WTC11 (cell line): ENCODE measurements around the gene RUNX2. TPM values are rescaled to one million over a fixed set of nuclear protein-coding genes. Genes with fewer than 3 reads are reported as not detected.

ENCODE experiments used
- ATAC-seq: fragments of 200-7000 bp; cut with Tn5 transposase; 2 replicates; pipeline ENCODE4 v1.10.0; 2021; ENCODE audit warnings: mild to moderate bottlenecking, moderate library complexity
- CTCF ChIA-PET: fragments of 300-600 bp; sonication (Branson Sonifier 250); formaldehyde crosslinking; loops from one replicate; lab custom pipeline; 2021; ENCODE audit warnings: antibody characterized with exemption; lab: Charles Lee
- POLR2A ChIA-PET: fragments of 350-600 bp; sonication (Branson Sonifier 250); formaldehyde crosslinking; loops from one replicate; lab custom pipeline; 2021; ENCODE audit warnings: antibody characterized with exemption; lab: Charles Lee
- DNase-seq: peaks from one replicate; pipeline ENCODE4 v3.0.0; 2021; ENCODE audit warnings: low spot score
- H3K27ac Mint-ChIP-seq: 2 replicates; pipeline ENCODE4 v1.8.0; 2021; ENCODE audit warnings: mixed read lengths
- H3K27me3 Mint-ChIP-seq: 2 replicates; pipeline ENCODE4 v1.8.0; 2021; ENCODE audit warnings: low read depth, mild to moderate bottlenecking, moderate library complexity, mixed read lengths
- H3K36me3 Mint-ChIP-seq: 2 replicates; pipeline ENCODE4 v1.8.0; 2021; ENCODE audit warnings: mixed read lengths
- H3K4me1 Mint-ChIP-seq: 2 replicates; pipeline ENCODE4 v1.8.0; 2022; ENCODE audit warnings: mixed read lengths
- H3K4me3 Mint-ChIP-seq: 2 replicates; pipeline ENCODE4 v1.8.0; 2021; ENCODE audit warnings: mild to moderate bottlenecking, moderate library complexity, mixed read lengths
- H3K9me3 Mint-ChIP-seq: 2 replicates; pipeline ENCODE4 v1.8.0; 2021; ENCODE audit warnings: mixed read lengths
- CREB1 ChIP-seq: sonication (generic); formaldehyde crosslinking; IDR thresholded peaks from 2 replicates; pipeline ENCODE4 v1.8.0; 2023; ENCODE audit warnings: mild to moderate bottlenecking, missing genetic modification reagents
- CREM ChIP-seq: sonication (generic); formaldehyde crosslinking; IDR thresholded peaks from 2 replicates; pipeline ENCODE4 v1.8.1; 2022; ENCODE audit warnings: mild to moderate bottlenecking, missing genetic modification reagents, moderate library complexity
- FOXP1 ChIP-seq: sonication (generic); formaldehyde crosslinking; IDR thresholded peaks from 2 replicates; pipeline ENCODE4 v1.8.0; 2022; ENCODE audit warnings: missing genetic modification reagents, mild to moderate bottlenecking, moderate library complexity, borderline replicate concordance
- KAT7 ChIP-seq: sonication (generic); formaldehyde crosslinking; IDR thresholded peaks from 2 replicates; pipeline ENCODE4 v1.8.1; 2023; ENCODE audit warnings: missing genetic modification reagents, mild to moderate bottlenecking, borderline replicate concordance
- PRRX2 ChIP-seq: fragments of 250-450 bp; sonication (Bioruptor Pico); IDR thresholded peaks from 2 replicates; pipeline ENCODE4 v1.8.0; 2021; ENCODE audit warnings: mild to moderate bottlenecking
- SMAD3 ChIP-seq: sonication (generic); formaldehyde crosslinking; IDR thresholded peaks from 2 replicates; pipeline ENCODE4 v1.8.0; 2022; ENCODE audit warnings: missing genetic modification reagents, mild to moderate bottlenecking, borderline replicate concordance
- SOX15 ChIP-seq: fragments of 250-450 bp; sonication (Bioruptor Pico); IDR thresholded peaks from 2 replicates; pipeline ENCODE4 v1.9.0; 2021; ENCODE audit warnings: mild to moderate bottlenecking
- TEAD1 ChIP-seq: sonication (generic); formaldehyde crosslinking; IDR thresholded peaks from 2 replicates; pipeline ENCODE4 v1.8.0; 2022; ENCODE audit warnings: mild to moderate bottlenecking, missing genetic modification reagents
- ZNF121 ChIP-seq: sonication (generic); formaldehyde crosslinking; IDR thresholded peaks from 2 replicates; pipeline ENCODE4 v1.8.0; 2023; ENCODE audit warnings: missing genetic modification reagents
- ZNF416 ChIP-seq: fragments of 250-450 bp; sonication (Bioruptor Pico); IDR thresholded peaks from 2 replicates; pipeline ENCODE4 v1.9.0; 2021; ENCODE audit warnings: mild to moderate bottlenecking, inconsistent platforms
- ZNF423 ChIP-seq: fragments of 250-450 bp; sonication (Bioruptor Pico); IDR thresholded peaks from 2 replicates; pipeline ENCODE4 v2.1.2; 2022; ENCODE audit warnings: mild to moderate bottlenecking, moderate library complexity
- total RNA-seq: library from RNA; stranded (reverse); gene quantifications from 3 replicates; pipeline ENCODE4 v1.2.3, GENCODE V29; 2021
- TF ChIP-seq, protein P1 (sequence below): fragments of 200-600 bp; IDR thresholded peaks from 2 replicates; pipeline ENCODE4 v1.8.0; 2022; ENCODE audit warnings: antibody characterized with exemption
- TF ChIP-seq, protein P2 (sequence below): sonication (generic); formaldehyde crosslinking; IDR thresholded peaks from 2 replicates; pipeline ENCODE4 v1.8.0; 2022; ENCODE audit warnings: mild to moderate bottlenecking, missing genetic modification reagents
- TF ChIP-seq, protein P3 (sequence below): sonication (generic); formaldehyde crosslinking; IDR thresholded peaks from 2 replicates; pipeline ENCODE4 v1.8.1; 2022; ENCODE audit warnings: low read depth, mild to moderate bottlenecking, moderate library complexity, missing genetic modification reagents, borderline replicate concordance
- TF ChIP-seq, protein P4 (sequence below): sonication (generic); formaldehyde crosslinking; IDR thresholded peaks from 2 replicates; pipeline ENCODE4 v1.8.0; 2022; ENCODE audit warnings: mild to moderate bottlenecking, missing genetic modification reagents
- TF ChIP-seq, protein P5 (sequence below): sonication (generic); formaldehyde crosslinking; IDR thresholded peaks from 2 replicates; pipeline ENCODE4 v1.8.1; 2023; ENCODE audit warnings: mild to moderate bottlenecking, missing genetic modification reagents, borderline replicate concordance
- TF ChIP-seq, protein P6 (sequence below): sonication (generic); formaldehyde crosslinking; IDR thresholded peaks from 2 replicates; pipeline ENCODE4 v1.8.1; 2022; ENCODE audit warnings: mild to moderate bottlenecking, missing genetic modification reagents, moderate library complexity, borderline replicate concordance
- TF ChIP-seq, protein P7 (sequence below): sonication (generic); formaldehyde crosslinking; IDR thresholded peaks from 2 replicates; pipeline ENCODE4 v1.8.0; 2022; ENCODE audit warnings: missing genetic modification reagents

RUNX2 gene
- total RNA-seq, 1 experiment from 2014 or later = 0.28 TPM

DNA sequence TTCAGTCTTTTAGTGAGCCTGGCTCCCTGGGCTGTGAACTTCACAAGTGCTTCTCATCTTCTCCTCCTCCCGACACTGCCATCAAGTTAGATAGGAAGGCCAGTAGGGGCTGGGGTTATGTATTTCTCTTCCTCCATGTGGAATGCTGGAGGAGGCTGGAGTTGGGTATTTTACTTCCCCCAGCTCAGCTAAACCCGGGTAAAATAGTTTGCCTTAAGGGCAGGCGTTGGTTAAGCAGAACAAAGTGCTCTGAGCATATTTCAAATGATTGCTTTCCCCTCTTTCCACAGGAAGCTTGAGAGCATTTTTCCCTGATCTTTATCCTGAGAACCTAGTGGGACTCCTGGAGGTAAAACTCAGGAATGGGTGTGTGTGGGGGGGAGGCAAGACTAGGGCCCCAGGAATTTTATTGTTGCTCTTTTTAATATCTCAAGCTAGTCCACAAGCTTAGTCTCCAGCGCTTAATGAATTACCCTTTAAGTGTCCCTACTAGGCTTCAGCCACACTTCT is 66.5 kb downstream of the RUNX2 start (continued):
- no peak for TF ChIP-seq KAT7 (CRISPR knock-in tag)
- TF ChIP-seq, protein P1, sequence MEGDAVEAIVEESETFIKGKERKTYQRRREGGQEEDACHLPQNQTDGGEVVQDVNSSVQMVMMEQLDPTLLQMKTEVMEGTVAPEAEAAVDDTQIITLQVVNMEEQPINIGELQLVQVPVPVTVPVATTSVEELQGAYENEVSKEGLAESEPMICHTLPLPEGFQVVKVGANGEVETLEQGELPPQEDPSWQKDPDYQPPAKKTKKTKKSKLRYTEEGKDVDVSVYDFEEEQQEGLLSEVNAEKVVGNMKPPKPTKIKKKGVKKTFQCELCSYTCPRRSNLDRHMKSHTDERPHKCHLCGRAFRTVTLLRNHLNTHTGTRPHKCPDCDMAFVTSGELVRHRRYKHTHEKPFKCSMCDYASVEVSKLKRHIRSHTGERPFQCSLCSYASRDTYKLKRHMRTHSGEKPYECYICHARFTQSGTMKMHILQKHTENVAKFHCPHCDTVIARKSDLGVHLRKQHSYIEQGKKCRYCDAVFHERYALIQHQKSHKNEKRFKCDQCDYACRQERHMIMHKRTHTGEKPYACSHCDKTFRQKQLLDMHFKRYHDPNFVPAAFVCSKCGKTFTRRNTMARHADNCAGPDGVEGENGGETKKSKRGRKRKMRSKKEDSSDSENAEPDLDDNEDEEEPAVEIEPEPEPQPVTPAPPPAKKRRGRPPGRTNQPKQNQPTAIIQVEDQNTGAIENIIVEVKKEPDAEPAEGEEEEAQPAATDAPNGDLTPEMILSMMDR = no peak
- TF ChIP-seq, protein P2, sequence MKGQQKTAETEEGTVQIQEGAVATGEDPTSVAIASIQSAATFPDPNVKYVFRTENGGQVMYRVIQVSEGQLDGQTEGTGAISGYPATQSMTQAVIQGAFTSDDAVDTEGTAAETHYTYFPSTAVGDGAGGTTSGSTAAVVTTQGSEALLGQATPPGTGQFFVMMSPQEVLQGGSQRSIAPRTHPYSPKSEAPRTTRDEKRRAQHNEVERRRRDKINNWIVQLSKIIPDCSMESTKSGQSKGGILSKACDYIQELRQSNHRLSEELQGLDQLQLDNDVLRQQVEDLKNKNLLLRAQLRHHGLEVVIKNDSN = no peak
- no peak for TF ChIP-seq ZNF121 (CRISPR knock-in tag)
- TF ChIP-seq, protein P3, sequence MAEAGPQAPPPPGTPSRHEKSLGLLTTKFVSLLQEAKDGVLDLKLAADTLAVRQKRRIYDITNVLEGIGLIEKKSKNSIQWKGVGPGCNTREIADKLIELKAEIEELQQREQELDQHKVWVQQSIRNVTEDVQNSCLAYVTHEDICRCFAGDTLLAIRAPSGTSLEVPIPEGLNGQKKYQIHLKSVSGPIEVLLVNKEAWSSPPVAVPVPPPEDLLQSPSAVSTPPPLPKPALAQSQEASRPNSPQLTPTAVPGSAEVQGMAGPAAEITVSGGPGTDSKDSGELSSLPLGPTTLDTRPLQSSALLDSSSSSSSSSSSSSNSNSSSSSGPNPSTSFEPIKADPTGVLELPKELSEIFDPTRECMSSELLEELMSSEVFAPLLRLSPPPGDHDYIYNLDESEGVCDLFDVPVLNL = no peak
- TF ChIP-seq, protein P4, sequence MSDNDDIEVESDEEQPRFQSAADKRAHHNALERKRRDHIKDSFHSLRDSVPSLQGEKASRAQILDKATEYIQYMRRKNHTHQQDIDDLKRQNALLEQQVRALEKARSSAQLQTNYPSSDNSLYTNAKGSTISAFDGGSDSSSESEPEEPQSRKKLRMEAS = no peak
- no peak for TF ChIP-seq ZNF423 (CRISPR knock-in tag)
- no peak for TF ChIP-seq SOX15 (CRISPR knock-in tag)
- no peak for TF ChIP-seq PRRX2 (CRISPR knock-in tag)
- no peak for TF ChIP-seq CREM
- TF ChIP-seq, protein P5, sequence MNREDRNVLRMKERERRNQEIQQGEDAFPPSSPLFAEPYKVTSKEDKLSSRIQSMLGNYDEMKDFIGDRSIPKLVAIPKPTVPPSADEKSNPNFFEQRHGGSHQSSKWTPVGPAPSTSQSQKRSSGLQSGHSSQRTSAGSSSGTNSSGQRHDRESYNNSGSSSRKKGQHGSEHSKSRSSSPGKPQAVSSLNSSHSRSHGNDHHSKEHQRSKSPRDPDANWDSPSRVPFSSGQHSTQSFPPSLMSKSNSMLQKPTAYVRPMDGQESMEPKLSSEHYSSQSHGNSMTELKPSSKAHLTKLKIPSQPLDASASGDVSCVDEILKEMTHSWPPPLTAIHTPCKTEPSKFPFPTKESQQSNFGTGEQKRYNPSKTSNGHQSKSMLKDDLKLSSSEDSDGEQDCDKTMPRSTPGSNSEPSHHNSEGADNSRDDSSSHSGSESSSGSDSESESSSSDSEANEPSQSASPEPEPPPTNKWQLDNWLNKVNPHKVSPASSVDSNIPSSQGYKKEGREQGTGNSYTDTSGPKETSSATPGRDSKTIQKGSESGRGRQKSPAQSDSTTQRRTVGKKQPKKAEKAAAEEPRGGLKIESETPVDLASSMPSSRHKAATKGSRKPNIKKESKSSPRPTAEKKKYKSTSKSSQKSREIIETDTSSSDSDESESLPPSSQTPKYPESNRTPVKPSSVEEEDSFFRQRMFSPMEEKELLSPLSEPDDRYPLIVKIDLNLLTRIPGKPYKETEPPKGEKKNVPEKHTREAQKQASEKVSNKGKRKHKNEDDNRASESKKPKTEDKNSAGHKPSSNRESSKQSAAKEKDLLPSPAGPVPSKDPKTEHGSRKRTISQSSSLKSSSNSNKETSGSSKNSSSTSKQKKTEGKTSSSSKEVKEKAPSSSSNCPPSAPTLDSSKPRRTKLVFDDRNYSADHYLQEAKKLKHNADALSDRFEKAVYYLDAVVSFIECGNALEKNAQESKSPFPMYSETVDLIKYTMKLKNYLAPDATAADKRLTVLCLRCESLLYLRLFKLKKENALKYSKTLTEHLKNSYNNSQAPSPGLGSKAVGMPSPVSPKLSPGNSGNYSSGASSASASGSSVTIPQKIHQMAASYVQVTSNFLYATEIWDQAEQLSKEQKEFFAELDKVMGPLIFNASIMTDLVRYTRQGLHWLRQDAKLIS (CRISPR knock-in tag) = no peak
- TF ChIP-seq, protein P6, sequence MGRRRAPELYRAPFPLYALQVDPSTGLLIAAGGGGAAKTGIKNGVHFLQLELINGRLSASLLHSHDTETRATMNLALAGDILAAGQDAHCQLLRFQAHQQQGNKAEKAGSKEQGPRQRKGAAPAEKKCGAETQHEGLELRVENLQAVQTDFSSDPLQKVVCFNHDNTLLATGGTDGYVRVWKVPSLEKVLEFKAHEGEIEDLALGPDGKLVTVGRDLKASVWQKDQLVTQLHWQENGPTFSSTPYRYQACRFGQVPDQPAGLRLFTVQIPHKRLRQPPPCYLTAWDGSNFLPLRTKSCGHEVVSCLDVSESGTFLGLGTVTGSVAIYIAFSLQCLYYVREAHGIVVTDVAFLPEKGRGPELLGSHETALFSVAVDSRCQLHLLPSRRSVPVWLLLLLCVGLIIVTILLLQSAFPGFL = no peak

DNA sequence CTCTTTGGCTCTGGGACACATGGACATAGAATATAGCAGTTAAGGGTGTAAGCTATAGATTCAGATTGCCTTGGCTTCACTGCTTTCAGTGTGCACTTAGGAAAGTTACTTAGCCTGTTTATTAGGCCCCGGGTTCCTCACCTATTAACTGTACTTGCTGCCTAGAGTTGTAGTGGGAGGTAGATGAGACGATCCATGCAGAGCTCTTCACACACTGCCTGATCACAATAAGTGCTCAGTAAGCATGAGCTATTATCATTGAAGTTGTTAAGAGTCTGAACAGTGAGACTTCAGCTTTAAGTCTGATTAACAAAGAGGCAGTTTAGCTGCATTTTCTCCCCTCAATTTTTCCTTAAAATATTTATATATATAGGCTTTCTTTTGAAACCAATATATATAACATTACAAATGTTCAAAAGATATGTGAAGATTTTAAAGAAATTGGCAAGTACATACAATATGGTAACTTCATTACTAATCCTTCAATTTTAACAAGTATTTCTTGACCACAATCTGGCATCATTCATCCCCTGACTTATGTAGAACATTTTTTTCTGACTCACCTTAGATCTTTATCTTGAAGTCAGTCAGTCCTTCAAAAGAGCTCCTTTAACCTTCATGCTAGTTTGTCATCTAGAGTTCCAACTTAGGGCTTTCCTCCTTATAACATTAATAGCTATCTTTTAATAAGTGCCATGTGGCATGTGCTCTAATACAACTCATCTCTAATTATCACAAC is 70.1 kb downstream of the RUNX2 start:
- ChIA-PET POLR2A (no interaction called here), CTCF (interaction anchor here (1.0 to 1.5 kb wide), 3 partner anchors 20 to 316 kb away, joined by 3 to 5 read pairs (median 5); partner anchors contain the start of gene SUPT3H)
- Mint-ChIP-seq H3K27ac (no peak overlapping the region), H3K36me3 (no peaks in the 10 kb centered on the region), H3K4me3 (no peak overlapping the region), H3K4me1 (no peaks in the 10 kb centered on the region), H3K27me3 (no peaks in the 10 kb centered on the region), H3K9me3 (peaks cover 3% of the 10 kb centered on the region)
- DNase-seq = no peak
- ATAC-seq = no peak
- TF ChIP-seq CREB1 (CRISPR knock-in tag) (no peak), FOXP1 (CRISPR knock-in tag) (no peak), TEAD1 (CRISPR knock-in tag) (no peak), ZNF416 (CRISPR knock-in tag) (no peak), SMAD3 (CRISPR knock-in tag) (no peak)
- TF ChIP-seq, protein P5 (CRISPR knock-in tag) = no peak
- TF ChIP-seq, protein P7, sequence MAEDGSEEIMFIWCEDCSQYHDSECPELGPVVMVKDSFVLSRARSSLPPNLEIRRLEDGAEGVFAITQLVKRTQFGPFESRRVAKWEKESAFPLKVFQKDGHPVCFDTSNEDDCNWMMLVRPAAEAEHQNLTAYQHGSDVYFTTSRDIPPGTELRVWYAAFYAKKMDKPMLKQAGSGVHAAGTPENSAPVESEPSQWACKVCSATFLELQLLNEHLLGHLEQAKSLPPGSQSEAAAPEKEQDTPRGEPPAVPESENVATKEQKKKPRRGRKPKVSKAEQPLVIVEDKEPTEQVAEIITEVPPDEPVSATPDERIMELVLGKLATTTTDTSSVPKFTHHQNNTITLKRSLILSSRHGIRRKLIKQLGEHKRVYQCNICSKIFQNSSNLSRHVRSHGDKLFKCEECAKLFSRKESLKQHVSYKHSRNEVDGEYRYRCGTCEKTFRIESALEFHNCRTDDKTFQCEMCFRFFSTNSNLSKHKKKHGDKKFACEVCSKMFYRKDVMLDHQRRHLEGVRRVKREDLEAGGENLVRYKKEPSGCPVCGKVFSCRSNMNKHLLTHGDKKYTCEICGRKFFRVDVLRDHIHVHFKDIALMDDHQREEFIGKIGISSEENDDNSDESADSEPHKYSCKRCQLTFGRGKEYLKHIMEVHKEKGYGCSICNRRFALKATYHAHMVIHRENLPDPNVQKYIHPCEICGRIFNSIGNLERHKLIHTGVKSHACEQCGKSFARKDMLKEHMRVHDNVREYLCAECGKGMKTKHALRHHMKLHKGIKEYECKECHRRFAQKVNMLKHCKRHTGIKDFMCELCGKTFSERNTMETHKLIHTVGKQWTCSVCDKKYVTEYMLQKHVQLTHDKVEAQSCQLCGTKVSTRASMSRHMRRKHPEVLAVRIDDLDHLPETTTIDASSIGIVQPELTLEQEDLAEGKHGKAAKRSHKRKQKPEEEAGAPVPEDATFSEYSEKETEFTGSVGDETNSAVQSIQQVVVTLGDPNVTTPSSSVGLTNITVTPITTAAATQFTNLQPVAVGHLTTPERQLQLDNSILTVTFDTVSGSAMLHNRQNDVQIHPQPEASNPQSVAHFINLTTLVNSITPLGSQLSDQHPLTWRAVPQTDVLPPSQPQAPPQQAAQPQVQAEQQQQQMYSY = no peak
